Right lobe of liver (tissue), 4 donors: ENCODE data around the gene CD81.
A peak's percentile ranks its signal among the peaks of the same experiment; 100 is the strongest.

Experiments used
- CTCF ChIP-seq, 4 donors: fragments of 200-600 bp in 3 of 4; fragments of 450-650 bp in 1 of 4; IDR thresholded peaks; one replicate each; pipeline versions ENCODE4 v1.5.1 to v1.8.0; 2016 to 2022; ENCODE audit warnings: antibody characterized with exemption in 4 of 4, mild to moderate bottlenecking in 2 of 4
- POLR2A ChIP-seq: fragments of 450-650 bp; IDR thresholded peaks from one replicate; pipeline ENCODE4 v1.6.1; 2017; ENCODE audit warnings: antibody characterized with exemption, mild to moderate bottlenecking
- donor health status: DM: no; HTN: no; CAD: no.
- donor health status: DM: no; HTN: no; CAD: no.
- donor health status: DM: no; HTN: yes; CAD: no.

- TF ChIP-seq CTCF (IDR thresholded peaks at IDR 0.05) (no peak), POLR2A (peak; percentile 28)
Measured at GRCh38 chr11:2369896-2370295, 7.2 kb upstream of the CD81 start.
